HG03575 (cell line): ENCODE results near the gene YBX2.

ENCODE experiments used
- ATAC-seq: cut with Tn5 transposase; IDR thresholded peaks from one replicate; pipeline ENCODE4 v1.9.1; 2021; ENCODE audit not compliant: unreplicated experiment, insufficient number of reproducible peaks, low FRiP score; ENCODE audit errors: extremely low read depth

The YBX2 gene

DNA sequence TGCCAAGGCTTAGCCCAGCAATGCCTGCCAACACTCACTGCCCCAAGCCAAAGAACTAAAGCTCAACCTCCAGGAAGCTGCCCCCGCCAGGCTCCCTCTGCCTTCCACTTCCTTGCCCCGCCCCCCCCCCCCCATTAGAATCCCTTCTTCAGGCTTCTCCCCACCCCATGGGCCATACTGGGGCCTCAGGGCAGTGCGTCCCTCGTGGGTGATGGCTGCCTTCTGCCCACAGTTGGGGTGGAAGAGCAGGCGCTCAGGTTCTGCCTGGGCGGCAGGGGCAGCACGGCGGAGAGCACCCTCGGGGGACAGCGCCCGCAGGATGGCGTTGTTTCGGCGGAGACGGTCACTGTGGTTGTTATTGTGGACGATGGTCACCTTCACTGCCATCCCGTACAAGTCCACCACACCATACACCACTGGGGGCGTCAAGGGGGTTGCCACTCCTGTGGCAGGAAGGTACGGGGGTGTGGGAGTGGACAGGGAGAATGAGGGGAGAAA is 30.6 kb upstream of the YBX2 start:
- ATAC-seq = no peak

DNA sequence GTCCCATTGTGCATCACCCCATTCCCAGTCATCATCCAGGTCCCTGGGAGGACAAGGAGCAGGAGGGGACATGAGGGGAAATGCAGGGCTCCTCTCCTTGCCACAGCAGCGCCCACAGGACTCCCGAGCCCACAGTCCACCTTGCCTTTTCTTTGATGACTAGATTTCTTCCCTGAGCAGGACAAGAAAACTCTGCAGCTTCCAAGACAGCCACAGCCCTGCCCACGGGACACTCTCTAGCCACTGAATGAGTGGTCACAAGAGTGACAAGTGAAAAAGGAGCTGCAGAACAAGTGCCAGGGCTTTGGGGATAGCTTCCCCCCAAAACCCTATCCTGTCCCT is 30.0 kb upstream of the YBX2 start:
- no peak for ATAC-seq

- no peak for ATAC-seq
Measured at GRCh38 chr17:7323731-7324437, 29.4 kb upstream of the YBX2 start.

DNA sequence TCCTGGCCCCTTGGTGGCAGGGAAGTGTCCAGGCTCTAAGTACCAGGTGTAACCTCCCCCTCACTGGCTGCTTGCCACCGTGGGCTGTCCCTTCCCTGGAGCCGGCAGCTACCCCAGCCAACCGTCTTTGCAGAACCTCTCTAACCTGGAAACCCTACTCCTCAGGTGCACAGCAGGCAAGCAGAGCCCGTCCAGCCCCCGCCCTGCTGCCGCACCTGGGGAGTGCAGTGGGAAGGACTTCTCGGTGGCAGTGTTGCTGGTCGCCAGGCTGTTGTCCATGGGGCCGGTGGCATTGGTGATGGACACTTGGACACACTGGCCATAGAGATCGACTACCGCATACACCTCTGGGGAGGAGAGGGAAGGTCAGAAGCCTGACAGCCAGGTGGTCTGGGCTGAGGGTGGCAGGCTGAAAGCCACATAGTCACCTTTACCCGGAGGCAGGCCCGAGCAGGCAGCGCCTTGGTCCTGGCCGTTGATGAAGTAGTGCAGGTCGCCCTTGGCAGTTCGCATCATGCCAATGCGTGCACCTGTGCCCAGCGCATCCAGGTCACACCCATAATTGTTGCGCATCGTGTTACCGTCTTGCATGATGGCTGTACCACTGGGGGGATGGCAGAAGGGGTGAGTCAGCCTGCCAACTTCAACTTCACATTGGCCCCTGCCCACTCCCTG is 28.2 kb upstream of the YBX2 start:
- ATAC-seq = no peak

DNA sequence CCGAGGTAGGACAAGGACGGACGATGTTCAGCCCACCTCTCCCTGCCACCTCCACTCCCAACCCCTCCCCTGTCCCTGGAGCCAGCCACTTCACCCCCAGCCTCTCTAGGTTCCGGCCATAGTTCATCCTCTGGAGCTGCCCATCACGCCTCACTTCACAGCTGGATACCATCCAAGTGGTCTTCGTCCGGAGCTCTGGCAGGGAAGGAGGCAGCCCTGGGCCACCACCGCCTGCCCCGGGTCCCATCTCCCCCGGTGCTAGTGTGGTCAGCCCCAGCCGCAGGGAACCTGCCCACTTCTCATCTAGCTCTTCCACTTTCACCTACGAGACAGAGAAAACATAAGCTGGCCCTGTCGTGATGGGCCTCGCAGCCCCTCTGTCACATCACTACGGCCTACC is 27.0 kb upstream of the YBX2 start:
- no peak for ATAC-seq

GRCh38 chr17:7318121-7318860 is 23.9 kb upstream of the YBX2 start:
- ATAC-seq = no peak

DNA sequence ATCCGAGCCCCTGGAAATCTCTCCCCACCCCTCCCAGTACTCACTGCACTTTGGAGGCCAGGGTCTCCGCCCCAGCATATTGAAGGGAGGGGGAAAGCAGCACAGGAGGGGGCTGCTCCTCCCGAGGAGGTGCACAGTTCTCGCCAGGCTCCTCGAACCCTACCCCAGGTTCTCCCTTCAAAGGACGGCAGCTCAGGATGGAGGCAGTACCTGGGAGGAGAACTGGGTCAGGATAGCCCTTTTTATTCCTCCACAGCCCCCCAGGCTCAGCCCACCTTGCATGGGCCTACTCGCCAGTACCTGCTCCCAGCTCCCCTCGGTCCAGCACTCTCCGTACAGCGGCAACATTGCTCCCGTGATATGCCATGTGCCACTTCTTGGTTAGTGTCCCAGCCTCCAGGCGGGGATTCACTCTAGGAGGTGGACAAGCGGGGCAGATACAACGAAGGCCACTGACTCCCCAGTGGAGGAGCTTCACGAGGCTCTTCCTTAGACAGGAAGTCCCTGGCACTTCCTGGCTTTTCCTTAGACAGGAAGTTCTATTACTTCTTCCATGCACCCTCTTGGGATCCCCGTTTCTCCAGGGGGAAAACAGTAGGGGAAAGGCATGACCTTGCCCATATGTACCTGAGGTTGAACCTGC is 22.8 kb upstream of the YBX2 start:
- ATAC-seq = no peak

GRCh38 chr17:7315570-7316235 is 21.3 kb upstream of the YBX2 start:
- no peak for ATAC-seq

- ATAC-seq = no peak
Measured at GRCh38 chr17:7314719-7315569, 20.5 kb upstream of the YBX2 start, which contains the start of gene GPS2. GPS2 (minus strand) TSS chr17:7315360; CDS start chr17:7315052, 308 bp downstream.

GRCh38 chr17:7313890-7314718 is 19.7 kb upstream of the YBX2 start:
- no peak for ATAC-seq

- ATAC-seq = no peak
Measured at GRCh38 chr17:7313088-7313889, 18.9 kb upstream of the YBX2 start.

DNA sequence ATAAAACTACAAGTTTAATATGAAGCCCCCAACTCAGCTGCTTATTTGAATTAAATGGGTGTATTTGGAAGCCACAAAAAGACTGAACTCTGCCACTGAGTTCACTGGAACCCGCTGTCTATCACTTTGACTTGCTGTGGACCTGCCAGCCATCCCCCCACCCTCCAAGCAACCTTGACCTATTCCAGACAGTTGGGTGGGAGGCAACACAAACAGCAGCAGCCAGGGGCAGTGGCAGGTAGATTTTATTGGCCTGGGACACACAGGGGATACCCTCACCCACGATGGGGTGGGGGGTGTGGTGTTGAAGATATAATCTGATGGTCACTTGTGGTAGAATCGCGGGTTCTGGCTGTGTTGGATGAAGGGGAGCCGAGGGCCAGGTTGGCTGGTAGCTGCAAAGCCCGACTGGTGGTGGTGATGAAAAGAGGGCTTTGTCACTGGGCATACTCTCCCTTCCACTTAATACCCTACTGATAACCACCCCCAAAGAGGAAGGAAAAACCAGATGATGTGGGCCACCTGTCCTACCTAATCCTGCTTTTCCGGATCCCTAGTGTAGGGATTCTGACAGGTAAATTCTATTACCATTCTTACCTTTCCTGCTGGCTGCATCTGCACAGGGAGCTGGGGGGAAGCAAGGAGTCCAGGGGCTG is 18.1 kb upstream of the YBX2 start:
- no peak for ATAC-seq

GRCh38 chr17:7311110-7311705 is 16.8 kb upstream of the YBX2 start:
- ATAC-seq = no peak

DNA sequence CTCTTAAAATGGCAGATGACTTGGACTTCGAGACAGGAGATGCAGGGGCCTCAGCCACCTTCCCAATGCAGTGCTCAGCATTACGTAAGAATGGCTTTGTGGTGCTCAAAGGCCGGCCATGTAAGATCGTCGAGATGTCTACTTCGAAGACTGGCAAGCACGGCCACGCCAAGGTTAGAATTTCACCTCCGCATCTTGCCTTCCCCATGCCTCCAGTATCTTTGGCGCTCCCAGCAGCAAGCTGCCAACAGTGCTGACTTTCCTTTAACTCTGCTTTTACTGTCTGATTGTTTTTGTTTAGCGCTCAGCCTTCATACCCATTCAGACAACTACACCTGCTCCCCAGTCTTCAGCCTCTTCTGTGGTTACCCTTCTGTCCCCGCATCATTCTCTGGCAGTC is 15.2 kb upstream of the YBX2 start:
- no peak for ATAC-seq

DNA sequence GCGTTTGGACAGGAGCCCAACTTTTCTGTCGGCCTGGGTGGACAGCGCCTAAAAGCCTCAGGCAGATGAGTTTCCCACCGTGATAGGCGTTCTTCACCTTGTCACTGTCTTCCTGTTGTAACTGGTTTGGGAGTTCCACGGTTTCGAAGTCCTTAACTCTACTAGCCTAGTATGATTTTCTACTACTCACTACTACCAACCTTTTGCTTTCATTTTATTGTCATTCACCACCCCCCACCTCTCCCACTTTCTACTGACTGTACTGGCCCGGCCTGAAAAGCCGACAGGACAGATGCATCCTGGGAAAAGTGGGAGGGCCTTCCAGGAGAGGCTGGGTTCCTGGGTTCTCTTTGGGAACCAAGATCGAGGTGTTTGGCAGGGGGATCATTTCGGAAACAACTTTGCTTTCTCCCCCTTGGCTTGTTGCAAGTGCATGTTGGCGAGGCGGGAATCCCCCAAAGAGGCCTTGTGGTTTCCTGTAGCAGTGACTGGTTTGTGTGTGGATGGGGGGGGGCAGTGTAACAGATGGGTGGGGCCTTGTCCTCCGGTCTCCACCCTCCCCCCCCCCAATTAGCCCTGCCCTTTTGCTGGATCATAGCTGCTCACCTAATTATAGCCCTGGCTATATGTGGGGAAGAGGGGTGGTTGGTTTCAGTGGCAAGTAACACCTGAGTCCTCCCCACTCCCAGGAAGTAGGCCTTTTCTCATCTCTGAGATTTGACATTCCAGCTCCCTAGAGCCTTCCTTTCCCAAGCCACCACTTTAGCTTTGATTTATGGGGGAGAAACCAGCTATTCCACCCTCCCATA is 14.4 kb upstream of the YBX2 start:
- no peak for ATAC-seq
